Liver (tissue), 9 donors: ENCODE results near the gene KRT86. TPM values are rescaled to one million over a fixed set of nuclear protein-coding genes. Genes with fewer than 3 reads are reported as not detected.

ENCODE experiments used
- DNase-seq: peaks from one replicate; pipeline ENCODE4 v3.0.0-alpha.2; 2017; ENCODE audit warnings: low spot score
- H3K27ac ChIP-seq, 2 donors: one replicate each; pipeline ENCODE4 v1.7.0; 2013; ENCODE audit warnings: inconsistent platforms in 2 of 2, low read length in 2 of 2, control low read depth in 1 of 2, low read depth in 1 of 2, mild to moderate bottlenecking in 1 of 2
- H3K27me3 ChIP-seq, 4 donors: one replicate each; pipeline versions ENCODE4 v1.6.1 to v1.7.0; 2013; ENCODE audit warnings: low read length in 3 of 4, inconsistent platforms in 1 of 4, mild to moderate bottlenecking in 1 of 4, moderate library complexity in 1 of 4; ENCODE audit not compliant: control insufficient read depth in 4 of 4, insufficient read depth in 4 of 4
- H3K36me3 ChIP-seq, 4 donors: one replicate each; pipeline versions ENCODE4 v1.6.1 to v1.7.0; 2013; ENCODE audit warnings: low read length in 3 of 4, mild to moderate bottlenecking in 3 of 4, low read depth in 1 of 4, moderate library complexity in 1 of 4; ENCODE audit not compliant: control insufficient read depth in 4 of 4, insufficient read depth in 3 of 4
- H3K4me1 ChIP-seq, 4 donors: one replicate each; pipeline versions ENCODE4 v1.6.1 to v1.7.0; 2013; ENCODE audit warnings: low read length in 3 of 4, mild to moderate bottlenecking in 3 of 4, moderate library complexity in 1 of 4; ENCODE audit not compliant: control insufficient read depth in 4 of 4, insufficient read depth in 4 of 4
- H3K4me3 ChIP-seq, 3 donors: one replicate each; pipeline versions ENCODE4 v1.6.1 to v1.7.0; 2013; ENCODE audit warnings: low read length in 3 of 3, control low read depth in 1 of 3, low read depth in 1 of 3, mild to moderate bottlenecking in 1 of 3
- H3K9ac ChIP-seq, 2 donors: one replicate each; pipeline ENCODE4 v1.7.0; 2013; ENCODE audit warnings: low read length in 2 of 2, mild to moderate bottlenecking in 2 of 2, moderate library complexity in 2 of 2, control low read depth in 1 of 2, low read depth in 1 of 2
- H3K9me3 ChIP-seq, 4 donors: one replicate each; pipeline versions ENCODE4 v1.6.1 to v1.7.0; 2013; ENCODE audit warnings: low read length in 3 of 4; ENCODE audit not compliant: control insufficient read depth in 4 of 4
- ATF3 ChIP-seq: IDR thresholded peaks from 2 replicates; pipeline ENCODE4 v1.6.1; 2016; ENCODE audit warnings: antibody characterized with exemption
- EGR1 ChIP-seq, 2 donors: IDR thresholded peaks; 2 replicates each; pipeline ENCODE4 v1.6.1; 2016 to 2018; ENCODE audit warnings: antibody characterized with exemption in 2 of 2, low read depth in 2 of 2
- FOXA1 ChIP-seq: IDR thresholded peaks from 2 replicates; pipeline ENCODE4 v1.6.1; 2016; ENCODE audit warnings: antibody characterized with exemption
- FOXA2 ChIP-seq: IDR thresholded peaks from 2 replicates; pipeline ENCODE4 v1.6.1; 2016; ENCODE audit warnings: antibody characterized with exemption
- GABPA ChIP-seq, 2 donors: IDR thresholded peaks in 1 of 2; conservative IDR thresholded peaks in 1 of 2; 2 replicates each; pipeline ENCODE4 v1.6.1; 2016; ENCODE audit warnings: antibody characterized with exemption in 2 of 2, mild to moderate bottlenecking in 1 of 2, moderate library complexity in 1 of 2
- HNF4A ChIP-seq, 2 donors: conservative IDR thresholded peaks; 2 replicates each; pipeline ENCODE4 v1.6.1; 2016; ENCODE audit warnings: antibody characterized with exemption in 2 of 2, mild to moderate bottlenecking in 2 of 2
- JUND ChIP-seq, 2 donors: IDR thresholded peaks; 2 replicates each; pipeline ENCODE4 v1.6.1; 2016; ENCODE audit warnings: antibody characterized with exemption in 2 of 2
- NR2F2 ChIP-seq: IDR thresholded peaks from 2 replicates; pipeline ENCODE4 v1.6.1; 2016; ENCODE audit warnings: antibody characterized with exemption
- RAD21 ChIP-seq, 2 donors: IDR thresholded peaks; 2 replicates each; pipeline ENCODE4 v1.6.1; 2016; ENCODE audit warnings: antibody characterized with exemption in 2 of 2, mild to moderate bottlenecking in 2 of 2
- RXRA ChIP-seq, 2 donors: IDR thresholded peaks; 2 replicates each; pipeline ENCODE4 v1.6.1; 2017 to 2018; ENCODE audit warnings: antibody characterized with exemption in 2 of 2, mild to moderate bottlenecking in 1 of 2
- SP1 ChIP-seq: IDR thresholded peaks from 2 replicates; pipeline ENCODE4 v1.6.1; 2018; ENCODE audit warnings: antibody characterized with exemption, mild to moderate bottlenecking
- WGBS: extraction: QIAGEN DNeasy Blood & Tissue Kit; methylation state at CpG from one replicate; pipeline ENCODE4 v1.1.7; 2013; 5-methylcytosine and 5-hydroxymethylcytosine counted together
- polyA plus RNA-seq, 2 donors: library from polyadenylated mRNA; stranded (reverse) in 1 of 2; unstranded in 1 of 2; fragments of 200-250 nt in 1 of 2; fragments of >200 nt in 1 of 2; fragmentation: Nextera tagmentation in 1 of 2; extraction: Ambion mirVana in 1 of 2; gene quantifications; one replicate each; pipeline versions ENCODE4 v1.2.1 to v1.2.3, GENCODE V29; 2013 to 2015
- total RNA-seq, 2 donors: library from RNA; depleted of rRNA; stranded (reverse); fragments of >200 nt; gene quantifications; one replicate each; pipeline ENCODE4 v1.2.3, GENCODE V29; 2014
- TF ChIP-seq, protein P1 (sequence below): IDR thresholded peaks from 2 replicates; pipeline ENCODE4 v1.6.1; 2016; ENCODE audit warnings: antibody characterized with exemption
- TF ChIP-seq, protein P2 (sequence below): fragments of 150-350 bp; IDR thresholded peaks from 2 replicates; pipeline ENCODE4 v1.5.1; 2017; ENCODE audit warnings: improper control_type of control experiment, low read depth, low read length; ENCODE audit not compliant: missing input control
- donor health status: healthy.
- donor health status: healthy.
- donor health status: healthy.
- donor health status: healthy.
- donor health status: healthy.

KRT86 gene
- total and polyA plus RNA-seq, 4 donors: 0.08 TPM; not detected in 3

DNA sequence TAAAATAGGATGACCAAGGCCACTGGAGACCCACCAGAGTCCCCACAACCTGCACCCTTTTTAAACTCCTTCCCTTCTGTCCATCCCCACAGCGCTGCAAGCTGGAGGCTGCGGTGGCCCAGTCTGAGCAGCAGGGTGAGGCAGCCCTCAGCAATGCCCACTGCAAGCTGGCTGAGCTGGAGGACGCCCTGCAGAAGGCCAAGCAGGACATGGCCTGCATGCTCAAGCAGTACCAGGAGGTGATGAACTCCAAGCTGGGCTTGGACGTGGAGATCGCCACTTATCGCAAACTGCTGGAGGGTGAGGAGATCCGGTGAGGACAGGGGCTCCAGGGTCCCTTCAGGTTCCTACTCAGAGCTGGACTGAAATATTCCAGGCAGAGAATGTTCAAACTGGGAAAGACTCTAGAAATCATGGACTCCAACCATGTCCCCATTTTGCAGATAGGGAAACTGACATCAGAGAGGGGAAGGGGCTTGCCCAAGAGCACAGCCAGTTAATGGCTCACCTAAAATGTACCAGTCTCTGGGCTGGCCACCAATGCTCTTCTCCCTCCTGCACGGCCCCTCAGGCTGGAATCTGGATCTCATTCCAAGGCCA, 75.7 kb downstream of the KRT86 start:
- no peaks in the 10 kb centered on the region for H3K36me3 ChIP-seq
- DNase-seq: no peak
- no peak overlapping the region for H3K27ac ChIP-seq
- H3K4me3 ChIP-seq: no peak overlapping the region
- no peak for TF ChIP-seq ATF3
- no peak for TF ChIP-seq FOXA2
- no peaks in the 10 kb centered on the region for H3K27me3 ChIP-seq
- H3K4me1 ChIP-seq: peaks cover 0 to 13% (median 6%) of the 10 kb centered on the region in 4 donors
- WGBS: 97% methylated on average over 8 of the region's 8 CpGs
- H3K9ac ChIP-seq: no peak overlapping the region
- no peaks in the 10 kb centered on the region for H3K9me3 ChIP-seq

DNA sequence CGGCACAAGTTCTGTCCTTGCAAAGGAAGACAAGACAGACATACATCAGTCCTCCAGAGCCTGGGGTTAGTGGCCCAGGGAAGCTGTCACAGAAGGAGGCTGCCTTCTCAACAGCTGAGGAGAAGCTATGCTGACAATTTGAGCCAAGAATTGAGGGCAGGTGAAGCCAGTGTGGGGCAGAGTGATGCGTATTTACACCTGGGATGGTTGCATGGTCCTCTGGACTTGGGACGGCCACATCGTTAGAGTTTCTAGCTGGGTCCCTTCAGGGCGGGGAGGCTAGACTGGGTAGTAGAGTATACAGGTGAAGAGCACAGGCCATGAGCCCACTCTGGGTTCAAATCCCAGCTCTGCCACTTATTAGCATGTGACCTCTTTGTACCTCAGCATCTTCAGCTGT, 76.3 kb downstream of the KRT86 start:
- no peaks in the 10 kb centered on the region for H3K27me3 ChIP-seq
- DNase-seq: no peak
- TF ChIP-seq JUND (IDR thresholded peaks at IDR 0.05): no peak
- TF ChIP-seq RAD21 (IDR thresholded peaks at IDR 0.05): no peak
- no peak for TF ChIP-seq GABPA (IDR thresholded peaks at IDR 0.05 in 1 of 2, conservative IDR thresholded peaks at IDR 0.05 in 1 of 2)
- TF ChIP-seq, protein P1, sequence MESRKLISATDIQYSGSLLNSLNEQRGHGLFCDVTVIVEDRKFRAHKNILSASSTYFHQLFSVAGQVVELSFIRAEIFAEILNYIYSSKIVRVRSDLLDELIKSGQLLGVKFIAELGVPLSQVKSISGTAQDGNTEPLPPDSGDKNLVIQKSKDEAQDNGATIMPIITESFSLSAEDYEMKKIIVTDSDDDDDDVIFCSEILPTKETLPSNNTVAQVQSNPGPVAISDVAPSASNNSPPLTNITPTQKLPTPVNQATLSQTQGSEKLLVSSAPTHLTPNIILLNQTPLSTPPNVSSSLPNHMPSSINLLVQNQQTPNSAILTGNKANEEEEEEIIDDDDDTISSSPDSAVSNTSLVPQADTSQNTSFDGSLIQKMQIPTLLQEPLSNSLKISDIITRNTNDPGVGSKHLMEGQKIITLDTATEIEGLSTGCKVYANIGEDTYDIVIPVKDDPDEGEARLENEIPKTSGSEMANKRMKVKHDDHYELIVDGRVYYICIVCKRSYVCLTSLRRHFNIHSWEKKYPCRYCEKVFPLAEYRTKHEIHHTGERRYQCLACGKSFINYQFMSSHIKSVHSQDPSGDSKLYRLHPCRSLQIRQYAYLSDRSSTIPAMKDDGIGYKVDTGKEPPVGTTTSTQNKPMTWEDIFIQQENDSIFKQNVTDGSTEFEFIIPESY: no peak
- no peak for TF ChIP-seq NR2F2
- TF ChIP-seq FOXA2: no peak
- TF ChIP-seq FOXA1: no peak
- TF ChIP-seq HNF4A (conservative IDR thresholded peaks at IDR 0.05): no peak
- no peak for TF ChIP-seq ATF3
- no peak for TF ChIP-seq RXRA (IDR thresholded peaks at IDR 0.05)
- TF ChIP-seq, protein P2, sequence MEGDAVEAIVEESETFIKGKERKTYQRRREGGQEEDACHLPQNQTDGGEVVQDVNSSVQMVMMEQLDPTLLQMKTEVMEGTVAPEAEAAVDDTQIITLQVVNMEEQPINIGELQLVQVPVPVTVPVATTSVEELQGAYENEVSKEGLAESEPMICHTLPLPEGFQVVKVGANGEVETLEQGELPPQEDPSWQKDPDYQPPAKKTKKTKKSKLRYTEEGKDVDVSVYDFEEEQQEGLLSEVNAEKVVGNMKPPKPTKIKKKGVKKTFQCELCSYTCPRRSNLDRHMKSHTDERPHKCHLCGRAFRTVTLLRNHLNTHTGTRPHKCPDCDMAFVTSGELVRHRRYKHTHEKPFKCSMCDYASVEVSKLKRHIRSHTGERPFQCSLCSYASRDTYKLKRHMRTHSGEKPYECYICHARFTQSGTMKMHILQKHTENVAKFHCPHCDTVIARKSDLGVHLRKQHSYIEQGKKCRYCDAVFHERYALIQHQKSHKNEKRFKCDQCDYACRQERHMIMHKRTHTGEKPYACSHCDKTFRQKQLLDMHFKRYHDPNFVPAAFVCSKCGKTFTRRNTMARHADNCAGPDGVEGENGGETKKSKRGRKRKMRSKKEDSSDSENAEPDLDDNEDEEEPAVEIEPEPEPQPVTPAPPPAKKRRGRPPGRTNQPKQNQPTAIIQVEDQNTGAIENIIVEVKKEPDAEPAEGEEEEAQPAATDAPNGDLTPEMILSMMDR: no peak
- no peak for TF ChIP-seq EGR1 (IDR thresholded peaks at IDR 0.05; ENCODE audit: low read depth in 2 of 2)
- no peak for TF ChIP-seq SP1
- peaks cover 0 to 13% (median 6%) of the 10 kb centered on the region in 4 donors for H3K4me1 ChIP-seq
- H3K4me3 ChIP-seq: no peak overlapping the region
- 88% methylated on average over 5 of the region's 5 CpGs for WGBS
- no peaks in the 10 kb centered on the region for H3K36me3 ChIP-seq
- no peaks in the 10 kb centered on the region for H3K9me3 ChIP-seq
- no peak overlapping the region for H3K9ac ChIP-seq
- H3K27ac ChIP-seq: no peak overlapping the region
